HL-60/S4 treated with phorbol 12-myristate 13-acetate at 8.2 ng/mL for 4 days and 3 days (cell line): ENCODE results near the gene EPG5.
"Not testable (repeated sequence)": the region's sequence is repeated elsewhere in the genome, so short reads cannot be mapped to it uniquely, and the experiment has no call there.

Source experiments
- in situ Hi-C: fragments of 300-500 bp; cut with MboI; formaldehyde crosslinking; loops from 2 replicates; pipeline ENCODE4 v1.15.0; 2022; ENCODE audit warnings: low sequenced_read_pairs

Gene EPG5

GRCh38 chr18:45820106-45820745, 146.9 kb downstream of the EPG5 start:
- in situ Hi-C loops = no loop called here

- in situ Hi-C loops = not testable (repeated sequence)
Measured at GRCh38 chr18:45818765-45819164, 148.4 kb downstream of the EPG5 start.

GRCh38 chr18:45817543-45817942, 149.6 kb downstream of the EPG5 start:
- in situ Hi-C loops = no loop called here

GRCh38 chr18:45814733-45815132, 152.4 kb downstream of the EPG5 start:
- in situ Hi-C loops = not testable (repeated sequence)

GRCh38 chr18:45807144-45807543, 160.0 kb downstream of the EPG5 start:
- in situ Hi-C loops = not testable (repeated sequence)

- in situ Hi-C loops = no loop called here
Measured at GRCh38 chr18:45806226-45806625, 160.9 kb downstream of the EPG5 start.

GRCh38 chr18:45805551-45805950, 161.6 kb downstream of the EPG5 start:
- in situ Hi-C loops = no loop called here

- in situ Hi-C loops = no loop called here
Measured at GRCh38 chr18:45802814-45803492, 164.2 kb downstream of the EPG5 start.

- in situ Hi-C loops = no loop called here
Measured at GRCh38 chr18:45801416-45802004, 165.6 kb downstream of the EPG5 start.
